HepG2 (cell line): ENCODE measurements around the gene BIRC2. TPM values are rescaled to one million over a fixed set of nuclear protein-coding genes. Genes with fewer than 3 reads are reported as not detected.

Source experiments
- AGO1 ChIP-seq: fragments of 200-400 bp; formaldehyde crosslinking; IDR thresholded peaks from 2 replicates; pipeline ENCODE4 v1.6.1; 2017; ENCODE audit warnings: mild to moderate bottlenecking, low read depth, low read length, moderate library complexity; ENCODE audit not compliant: poor library complexity, severe bottlenecking
- ETV5 ChIP-seq: IDR thresholded peaks from 2 replicates; pipeline ENCODE4 v1.6.1; 2018; ENCODE audit warnings: missing biosample characterization, missing genetic modification reagents, inconsistent platforms, borderline replicate concordance
- GATAD2A ChIP-seq: IDR thresholded peaks from 2 replicates; pipeline ENCODE4 v1.6.1; 2016
- HDAC2 ChIP-seq: sonication (generic); formaldehyde crosslinking; IDR thresholded peaks from 2 replicates; pipeline ENCODE4 v1.4.0; 2020; ENCODE audit warnings: missing genetic modification reagents
- KDM4B ChIP-seq: sonication (generic); formaldehyde crosslinking; IDR thresholded peaks from 2 replicates; pipeline ENCODE4 v1.4.0; 2020; ENCODE audit warnings: missing genetic modification reagents
- PAX8 ChIP-seq: sonication (generic); formaldehyde crosslinking; IDR thresholded peaks from 2 replicates; pipeline ENCODE4 v1.8.0; 2022; ENCODE audit warnings: mild to moderate bottlenecking, missing genetic modification reagents, borderline replicate concordance
- PPARG ChIP-seq: conservative IDR thresholded peaks from 2 replicates; pipeline ENCODE4 v1.6.1; 2016; ENCODE audit warnings: missing biosample characterization, missing genetic modification reagents
- RORA ChIP-seq: sonication (generic); formaldehyde crosslinking; IDR thresholded peaks from 2 replicates; pipeline ENCODE4 v1.5.0; 2020; ENCODE audit warnings: mild to moderate bottlenecking, missing genetic modification reagents, moderate library complexity
- SOX5 ChIP-seq: IDR thresholded peaks from 2 replicates; pipeline ENCODE4 v1.6.1; 2016; ENCODE audit warnings: borderline replicate concordance
- SRF ChIP-seq: IDR thresholded peaks from 2 replicates; pipeline ENCODE4 v1.6.1; 2011; ENCODE audit warnings: mild to moderate bottlenecking, low read depth, low read length, moderate library complexity
- TARDBP ChIP-seq: sonication (generic); formaldehyde crosslinking; IDR thresholded peaks from 2 replicates; pipeline ENCODE4 v1.8.0; 2022; ENCODE audit warnings: mild to moderate bottlenecking, missing genetic modification reagents
- YY1 ChIP-seq: IDR thresholded peaks from 2 replicates; pipeline ENCODE4 v1.6.1; 2011; ENCODE audit warnings: low read length, low read depth, moderate library complexity, mild to moderate bottlenecking; ENCODE audit not compliant: insufficient read depth, insufficient replicate concordance
- ZIK1 ChIP-seq: sonication (generic); formaldehyde crosslinking; IDR thresholded peaks from 2 replicates; pipeline ENCODE4 v1.5.0; 2020; ENCODE audit warnings: mild to moderate bottlenecking, low read depth, missing genetic modification reagents, borderline replicate concordance
- ZNF256 ChIP-seq: sonication (generic); formaldehyde crosslinking; conservative IDR thresholded peaks from 2 replicates; pipeline ENCODE4 v1.4.0; 2020; ENCODE audit warnings: missing genetic modification reagents
- ZNF263 ChIP-seq: sonication (generic); formaldehyde crosslinking; IDR thresholded peaks from 2 replicates; pipeline ENCODE4 v1.4.0; 2020; ENCODE audit warnings: missing genetic modification reagents
- ZNF34 ChIP-seq: sonication (generic); formaldehyde crosslinking; IDR thresholded peaks from 2 replicates; pipeline ENCODE4 v1.4.0; 2020; ENCODE audit warnings: mild to moderate bottlenecking, missing genetic modification reagents, borderline replicate concordance
- ZNF367 ChIP-seq: sonication (generic); formaldehyde crosslinking; IDR thresholded peaks from 2 replicates; pipeline ENCODE4 v1.4.0; 2020; ENCODE audit warnings: missing genetic modification reagents, borderline replicate concordance
- ZNF549 ChIP-seq: sonication (generic); formaldehyde crosslinking; IDR thresholded peaks from 2 replicates; pipeline ENCODE4 v1.5.0; 2020; ENCODE audit warnings: missing genetic modification reagents
- ZNF614 ChIP-seq: IDR thresholded peaks from 2 replicates; pipeline ENCODE4 v1.6.1; 2018; ENCODE audit warnings: missing biosample characterization, missing genetic modification reagents, inconsistent platforms, borderline replicate concordance
- ZNF703 ChIP-seq: sonication (generic); formaldehyde crosslinking; IDR thresholded peaks from 2 replicates; pipeline ENCODE4 v1.5.1; 2020; ENCODE audit warnings: missing genetic modification reagents, mild to moderate bottlenecking, moderate library complexity, borderline replicate concordance
- ZNF780A ChIP-seq: sonication (generic); formaldehyde crosslinking; IDR thresholded peaks from 2 replicates; pipeline ENCODE4 v1.8.0; 2022; ENCODE audit warnings: mild to moderate bottlenecking, missing genetic modification reagents, moderate library complexity
- polyA plus RNA-seq, 8 experiments: library from polyadenylated mRNA; depleted of rRNA in 3 of 8; stranded (reverse) in 7 of 8; unstranded in 1 of 8; fragments of >200 nt; fragmentation: Illumina TruSeq in 4 of 8; extraction: Trizol in 4 of 8; gene quantifications; 2 replicates each; pipeline versions ENCODE4 v1.2.1 to v1.2.3, GENCODE V29; 2011 to 2016; ENCODE audit warnings: low read depth in 4 of 8, missing spikeins in 1 of 8, mixed read lengths in 1 of 8; ENCODE audit not compliant: insufficient read depth in 1 of 8
- total RNA-seq, 5 experiments: library from RNA; depleted of rRNA; stranded (reverse); fragments of >200 nt; fragmentation: Illumina TruSeq; extraction: Trizol; gene quantifications; 2 replicates each; pipeline ENCODE4 v1.2.3, GENCODE V29; 2016; ENCODE audit warnings: low read depth in 1 of 5
- TF ChIP-seq, protein P1 (sequence below), 2 experiments: sonication (generic) in 1 of 2; formaldehyde crosslinking in 1 of 2; IDR thresholded peaks; 2 replicates each; pipeline versions ENCODE4 v1.4.0 to v1.6.1; 2018 to 2020; ENCODE audit warnings: missing genetic modification reagents in 2 of 2, borderline replicate concordance in 1 of 2, low read depth in 1 of 2, mild to moderate bottlenecking in 1 of 2, missing biosample characterization in 1 of 2
- TF ChIP-seq, protein P2 (sequence below): sonication (generic); formaldehyde crosslinking; conservative IDR thresholded peaks from 2 replicates; pipeline ENCODE4 v1.4.0; 2020; ENCODE audit warnings: missing genetic modification reagents

Gene BIRC2
- total and polyA plus RNA-seq, 2 of the 13 experiments (the other 11 are each of a cell fraction or from before 2014, with no cell fraction given) = 61.7 to 62.2 TPM

DNA sequence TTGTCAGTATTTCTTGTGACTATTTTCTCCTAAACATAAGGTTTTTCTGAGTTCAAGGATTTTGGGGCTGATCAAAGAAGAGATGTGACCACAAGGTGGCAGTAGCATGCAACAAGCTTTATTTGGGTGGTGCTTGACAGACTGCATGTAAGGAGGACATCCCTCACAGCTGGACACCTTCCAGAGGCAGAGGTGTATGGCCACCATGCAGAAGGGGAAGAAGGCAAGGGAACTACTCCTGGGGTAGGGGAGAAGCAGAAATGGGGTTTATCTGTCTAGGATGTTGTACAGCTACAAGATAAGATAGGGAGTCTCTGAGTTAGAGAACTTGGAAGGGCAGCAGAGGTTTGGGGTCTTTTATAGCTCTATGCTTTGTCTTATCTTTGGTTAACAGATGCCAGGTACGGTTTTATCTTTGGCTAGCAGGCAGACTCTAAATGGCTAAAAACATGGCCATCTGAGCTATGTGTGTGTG is 5.1 kb upstream of the BIRC2 start (continued):
- no peak for TF ChIP-seq AGO1
- no peak for TF ChIP-seq ZNF34 (CRISPR knock-in tag)
- no peak for TF ChIP-seq PPARG
- no peak for TF ChIP-seq PAX8 (CRISPR knock-in tag)
- TF ChIP-seq HDAC2 (CRISPR knock-in tag) = 0 out of 2 replicates have a peak, but pooled peaks have one; percentile 38
- peak; percentile 59; the same call in 1 of the 2 replicates for TF ChIP-seq SRF
- no peak for TF ChIP-seq ZNF703
- TF ChIP-seq GATAD2A (CRISPR knock-in tag) = 0 out of 2 replicates have a peak, but pooled peaks have one; percentile 36
- no peak for TF ChIP-seq RORA (CRISPR knock-in tag)
- TF ChIP-seq, protein P1, sequence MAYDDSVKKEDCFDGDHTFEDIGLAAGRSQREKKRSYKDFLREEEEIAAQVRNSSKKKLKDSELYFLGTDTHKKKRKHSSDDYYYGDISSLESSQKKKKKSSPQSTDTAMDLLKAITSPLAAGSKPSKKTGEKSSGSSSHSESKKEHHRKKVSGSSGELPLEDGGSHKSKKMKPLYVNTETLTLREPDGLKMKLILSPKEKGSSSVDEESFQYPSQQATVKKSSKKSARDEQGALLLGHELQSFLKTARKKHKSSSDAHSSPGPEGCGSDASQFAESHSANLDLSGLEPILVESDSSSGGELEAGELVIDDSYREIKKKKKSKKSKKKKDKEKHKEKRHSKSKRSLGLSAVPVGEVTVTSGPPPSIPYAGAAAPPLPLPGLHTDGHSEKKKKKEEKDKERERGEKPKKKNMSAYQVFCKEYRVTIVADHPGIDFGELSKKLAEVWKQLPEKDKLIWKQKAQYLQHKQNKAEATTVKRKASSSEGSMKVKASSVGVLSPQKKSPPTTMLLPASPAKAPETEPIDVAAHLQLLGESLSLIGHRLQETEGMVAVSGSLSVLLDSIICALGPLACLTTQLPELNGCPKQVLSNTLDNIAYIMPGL (CRISPR knock-in tag; IDR thresholded peaks at IDR 0.05; ENCODE audit: borderline replicate concordance in 1 of 2, low read depth in 1 of 2) = peak in 1 of 2 experiments; percentile 46; a peak in 1 of 4 replicates
- no peak for TF ChIP-seq TARDBP
- TF ChIP-seq SOX5 (CRISPR knock-in tag) = peak; percentile 21; the same call in 1 of the 2 replicates
- TF ChIP-seq ZNF549 = no peak
- no peak for TF ChIP-seq ETV5 (CRISPR knock-in tag)
- TF ChIP-seq, protein P2, sequence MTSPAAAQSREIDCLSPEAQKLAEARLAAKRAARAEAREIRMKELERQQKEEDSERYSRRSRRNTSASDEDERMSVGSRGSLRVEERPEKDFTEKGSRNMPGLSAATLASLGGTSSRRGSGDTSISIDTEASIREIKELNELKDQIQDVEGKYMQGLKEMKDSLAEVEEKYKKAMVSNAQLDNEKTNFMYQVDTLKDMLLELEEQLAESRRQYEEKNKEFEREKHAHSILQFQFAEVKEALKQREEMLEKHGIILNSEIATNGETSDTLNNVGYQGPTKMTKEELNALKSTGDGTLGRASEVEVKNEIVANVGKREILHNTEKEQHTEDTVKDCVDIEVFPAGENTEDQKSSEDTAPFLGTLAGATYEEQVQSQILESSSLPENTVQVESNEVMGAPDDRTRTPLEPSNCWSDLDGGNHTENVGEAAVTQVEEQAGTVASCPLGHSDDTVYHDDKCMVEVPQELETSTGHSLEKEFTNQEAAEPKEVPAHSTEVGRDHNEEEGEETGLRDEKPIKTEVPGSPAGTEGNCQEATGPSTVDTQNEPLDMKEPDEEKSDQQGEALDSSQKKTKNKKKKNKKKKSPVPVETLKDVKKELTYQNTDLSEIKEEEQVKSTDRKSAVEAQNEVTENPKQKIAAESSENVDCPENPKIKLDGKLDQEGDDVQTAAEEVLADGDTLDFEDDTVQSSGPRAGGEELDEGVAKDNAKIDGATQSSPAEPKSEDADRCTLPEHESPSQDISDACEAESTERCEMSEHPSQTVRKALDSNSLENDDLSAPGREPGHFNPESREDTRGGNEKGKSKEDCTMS (CRISPR knock-in tag) = no peak
- TF ChIP-seq ZNF367 (CRISPR knock-in tag) = no peak
- TF ChIP-seq ZIK1 (CRISPR knock-in tag) = no peak
- TF ChIP-seq YY1 = no peak
- TF ChIP-seq ZNF614 = peak; percentile 43; the same call in 1 of the 2 replicates
- 0 out of 2 replicates have a peak, but pooled peaks have one; percentile 40 for TF ChIP-seq KDM4B (CRISPR knock-in tag)
- no peak for TF ChIP-seq ZNF780A
- no peak for TF ChIP-seq ZNF256 (CRISPR knock-in tag)
- TF ChIP-seq ZNF263 (CRISPR knock-in tag) = peak; percentile 18; the same call in 1 of the 2 replicates
